Ishikawa (cell line): ENCODE measurements around the gene GALK2.

Experiments used
- CEBPB ChIP-seq: IDR thresholded peaks from 2 replicates; pipeline ENCODE4 v1.6.1; 2012
- CREB1 ChIP-seq: IDR thresholded peaks from 2 replicates; pipeline ENCODE4 v1.6.1; 2012; ENCODE audit warnings: low read depth
- EGR1 ChIP-seq: IDR thresholded peaks from 2 replicates; pipeline ENCODE4 v1.6.1; 2012
- EP300 ChIP-seq: IDR thresholded peaks from 2 replicates; pipeline ENCODE4 v1.6.1; 2012; ENCODE audit warnings: borderline replicate concordance
- FOXM1 ChIP-seq: IDR thresholded peaks from 2 replicates; pipeline ENCODE4 v1.6.1; 2012; ENCODE audit warnings: low read depth, borderline replicate concordance
- NFIC ChIP-seq: IDR thresholded peaks from 2 replicates; pipeline ENCODE4 v1.6.1; 2012
- RAD21 ChIP-seq: IDR thresholded peaks from 2 replicates; pipeline ENCODE4 v1.6.1; 2012; ENCODE audit warnings: low read depth
- TAF1 ChIP-seq: IDR thresholded peaks from 2 replicates; pipeline ENCODE4 v1.6.1; 2012; ENCODE audit warnings: low read depth, mild to moderate bottlenecking
- TCF12 ChIP-seq: IDR thresholded peaks from 2 replicates; pipeline ENCODE4 v1.6.1; 2012; ENCODE audit warnings: low read depth
- TEAD4 ChIP-seq: IDR thresholded peaks from 2 replicates; pipeline ENCODE4 v1.6.1; 2012
- YY1 ChIP-seq: IDR thresholded peaks from 2 replicates; pipeline ENCODE4 v1.6.1; 2012; ENCODE audit warnings: low read depth
- ZBTB7A ChIP-seq: IDR thresholded peaks from 2 replicates; pipeline ENCODE4 v1.6.1; 2012; ENCODE audit warnings: low read depth
- TF ChIP-seq, protein P1 (sequence below): IDR thresholded peaks from 2 replicates; pipeline ENCODE4 v1.6.1; 2012; ENCODE audit warnings: low read depth, mild to moderate bottlenecking
- TF ChIP-seq, protein P2 (sequence below): IDR thresholded peaks from 2 replicates; pipeline ENCODE4 v1.6.1; 2012
- TF ChIP-seq, protein P3 (sequence below): IDR thresholded peaks from 2 replicates; pipeline ENCODE4 v1.6.1; 2012

The GALK2 gene

DNA sequence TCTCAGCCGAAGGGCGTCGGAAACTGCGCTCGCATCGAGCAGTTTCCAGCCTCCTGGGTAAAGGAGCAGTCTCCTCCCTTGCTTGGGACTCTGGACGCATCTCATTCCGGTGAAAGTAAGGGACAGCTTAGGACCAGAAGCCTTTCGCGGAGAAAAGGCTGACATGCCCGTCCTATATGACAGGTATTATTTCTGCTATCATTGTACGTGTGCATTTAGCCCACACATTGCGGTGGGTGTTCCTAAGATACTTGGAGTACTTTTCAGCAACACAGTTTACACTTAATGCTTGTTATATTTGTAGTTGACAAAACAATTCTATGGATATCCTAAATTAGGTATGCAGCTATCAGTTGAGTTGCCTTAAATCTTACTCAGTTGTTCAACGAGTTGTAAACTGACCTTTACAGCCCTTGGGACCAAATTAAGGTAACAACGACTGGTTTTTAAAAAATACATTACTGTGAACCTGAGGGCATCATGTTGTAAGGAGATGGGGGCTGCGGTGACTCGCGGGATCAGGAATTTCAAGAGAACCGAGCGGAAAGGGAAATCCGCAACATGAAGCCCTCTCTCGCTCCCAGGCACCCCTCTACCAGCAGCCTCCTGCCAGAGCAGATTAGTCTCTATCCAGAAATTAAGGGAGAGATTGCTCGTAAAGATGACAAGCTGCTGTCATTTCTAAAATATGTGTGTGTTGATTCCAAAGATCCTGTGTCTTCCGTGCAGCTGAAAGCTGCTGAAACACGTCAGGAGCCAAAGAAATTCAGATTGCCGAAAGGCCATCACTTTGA is 14.0 kb upstream of the GALK2 start:
- TF ChIP-seq ZBTB7A (no peak), YY1 (no peak), TCF12 (no peak), NFIC (no peak), EP300 (no peak), FOXM1 (no peak), CREB1 (no peak), RAD21 (no peak), TEAD4 (no peak), CEBPB (no peak), EGR1 (no peak), TAF1 (no peak)
- TF ChIP-seq, protein P1, sequence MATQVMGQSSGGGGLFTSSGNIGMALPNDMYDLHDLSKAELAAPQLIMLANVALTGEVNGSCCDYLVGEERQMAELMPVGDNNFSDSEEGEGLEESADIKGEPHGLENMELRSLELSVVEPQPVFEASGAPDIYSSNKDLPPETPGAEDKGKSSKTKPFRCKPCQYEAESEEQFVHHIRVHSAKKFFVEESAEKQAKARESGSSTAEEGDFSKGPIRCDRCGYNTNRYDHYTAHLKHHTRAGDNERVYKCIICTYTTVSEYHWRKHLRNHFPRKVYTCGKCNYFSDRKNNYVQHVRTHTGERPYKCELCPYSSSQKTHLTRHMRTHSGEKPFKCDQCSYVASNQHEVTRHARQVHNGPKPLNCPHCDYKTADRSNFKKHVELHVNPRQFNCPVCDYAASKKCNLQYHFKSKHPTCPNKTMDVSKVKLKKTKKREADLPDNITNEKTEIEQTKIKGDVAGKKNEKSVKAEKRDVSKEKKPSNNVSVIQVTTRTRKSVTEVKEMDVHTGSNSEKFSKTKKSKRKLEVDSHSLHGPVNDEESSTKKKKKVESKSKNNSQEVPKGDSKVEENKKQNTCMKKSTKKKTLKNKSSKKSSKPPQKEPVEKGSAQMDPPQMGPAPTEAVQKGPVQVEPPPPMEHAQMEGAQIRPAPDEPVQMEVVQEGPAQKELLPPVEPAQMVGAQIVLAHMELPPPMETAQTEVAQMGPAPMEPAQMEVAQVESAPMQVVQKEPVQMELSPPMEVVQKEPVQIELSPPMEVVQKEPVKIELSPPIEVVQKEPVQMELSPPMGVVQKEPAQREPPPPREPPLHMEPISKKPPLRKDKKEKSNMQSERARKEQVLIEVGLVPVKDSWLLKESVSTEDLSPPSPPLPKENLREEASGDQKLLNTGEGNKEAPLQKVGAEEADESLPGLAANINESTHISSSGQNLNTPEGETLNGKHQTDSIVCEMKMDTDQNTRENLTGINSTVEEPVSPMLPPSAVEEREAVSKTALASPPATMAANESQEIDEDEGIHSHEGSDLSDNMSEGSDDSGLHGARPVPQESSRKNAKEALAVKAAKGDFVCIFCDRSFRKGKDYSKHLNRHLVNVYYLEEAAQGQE, result no peak
- TF ChIP-seq, protein P2, sequence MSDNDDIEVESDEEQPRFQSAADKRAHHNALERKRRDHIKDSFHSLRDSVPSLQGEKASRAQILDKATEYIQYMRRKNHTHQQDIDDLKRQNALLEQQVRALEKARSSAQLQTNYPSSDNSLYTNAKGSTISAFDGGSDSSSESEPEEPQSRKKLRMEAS, result no peak
- TF ChIP-seq, protein P3, sequence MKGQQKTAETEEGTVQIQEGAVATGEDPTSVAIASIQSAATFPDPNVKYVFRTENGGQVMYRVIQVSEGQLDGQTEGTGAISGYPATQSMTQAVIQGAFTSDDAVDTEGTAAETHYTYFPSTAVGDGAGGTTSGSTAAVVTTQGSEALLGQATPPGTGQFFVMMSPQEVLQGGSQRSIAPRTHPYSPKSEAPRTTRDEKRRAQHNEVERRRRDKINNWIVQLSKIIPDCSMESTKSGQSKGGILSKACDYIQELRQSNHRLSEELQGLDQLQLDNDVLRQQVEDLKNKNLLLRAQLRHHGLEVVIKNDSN, result no peak

DNA sequence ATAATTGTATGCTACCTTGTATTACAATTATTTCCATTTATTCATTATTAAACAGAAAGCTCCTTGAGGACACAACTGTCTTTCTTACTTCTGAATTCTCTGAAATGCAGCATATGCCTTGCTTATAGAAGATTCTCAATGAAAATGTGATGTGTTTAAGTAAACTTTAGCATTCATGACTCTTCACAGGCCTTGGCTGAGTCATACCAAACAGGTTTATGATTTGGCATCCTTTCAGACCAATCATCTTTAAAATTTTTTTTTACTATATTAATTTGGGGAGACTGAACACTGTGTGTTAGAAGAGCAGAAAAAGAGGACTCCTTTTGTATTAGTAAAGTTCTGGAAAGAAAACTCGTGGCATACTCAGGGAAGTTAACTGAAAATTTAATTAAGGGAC is 6.4 kb upstream of the GALK2 start:
- TF ChIP-seq, protein P3, result no peak
- no peak for TF ChIP-seq CEBPB

DNA sequence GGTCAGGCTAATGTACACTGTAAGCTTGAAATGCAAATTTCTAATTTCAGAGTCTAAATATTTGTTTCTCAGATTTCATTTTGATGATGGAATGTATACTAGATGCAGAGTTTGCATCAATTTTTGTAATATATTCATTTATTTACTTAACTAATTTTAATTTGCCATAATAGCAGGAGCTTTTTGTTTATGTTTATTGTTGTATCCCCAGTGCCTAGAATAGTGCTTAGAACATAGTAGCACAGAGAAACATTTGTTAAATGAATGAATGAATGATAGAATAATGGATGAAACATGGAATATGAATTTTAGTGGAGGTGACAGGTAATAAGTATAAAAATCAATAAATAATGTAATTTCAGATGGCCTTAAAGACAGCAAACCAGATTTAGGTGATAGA is 5.2 kb upstream of the GALK2 start:
- TF ChIP-seq ZBTB7A, result no peak
- TF ChIP-seq, protein P1, result no peak

DNA sequence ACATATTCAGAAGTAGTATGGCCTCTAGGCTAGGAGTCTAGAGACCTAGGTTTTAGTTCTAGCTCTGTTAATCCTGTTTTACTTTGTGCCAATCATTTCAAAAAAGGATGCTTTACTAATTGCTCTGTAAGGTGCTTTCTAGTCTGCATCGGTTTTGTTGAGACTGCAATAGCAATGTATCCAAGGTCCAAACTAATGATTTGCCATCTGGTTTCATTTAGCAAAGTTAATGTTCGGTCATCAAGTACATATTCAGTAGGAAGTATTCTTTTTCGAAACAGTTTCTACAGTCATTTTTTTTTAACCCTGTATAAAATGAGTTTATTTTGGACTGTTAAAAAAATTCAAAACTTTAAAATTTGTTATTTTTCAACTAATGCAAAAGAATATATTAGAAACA is 2.0 kb upstream of the GALK2 start:
- no peak for TF ChIP-seq ZBTB7A
- TF ChIP-seq, protein P2, result no peak
- TF ChIP-seq RAD21, result no peak
- TF ChIP-seq, protein P3, result no peak
- TF ChIP-seq NFIC, result no peak
- TF ChIP-seq FOXM1, result no peak
- no peak for TF ChIP-seq TCF12

DNA sequence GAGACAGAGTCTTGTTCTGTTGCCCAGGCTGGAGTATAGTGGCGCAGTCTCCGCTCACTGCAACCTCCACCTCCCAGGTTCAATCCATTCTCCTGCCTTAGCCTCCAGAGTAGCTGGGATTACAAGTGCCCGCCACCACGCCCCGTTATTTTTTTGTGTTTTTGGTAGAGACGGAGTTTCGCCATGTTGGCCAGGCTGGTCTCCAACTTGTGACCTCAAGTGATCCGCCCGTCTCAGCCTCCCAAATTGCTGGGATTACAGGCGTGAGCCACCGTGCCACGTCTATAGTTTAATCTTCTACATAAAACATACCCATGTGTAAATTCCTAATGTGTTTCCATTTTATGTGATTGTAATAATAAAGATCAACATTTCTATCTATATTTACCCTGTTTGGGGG is 1.7 kb downstream of the GALK2 start:
- TF ChIP-seq FOXM1 (no peak), CREB1 (no peak), NFIC (no peak), RAD21 (no peak), TAF1 (no peak), ZBTB7A (no peak), TCF12 (no peak), EP300 (no peak), CEBPB (no peak), TEAD4 (no peak), YY1 (no peak), EGR1 (no peak)
- TF ChIP-seq, protein P1, result no peak
- TF ChIP-seq, protein P3, result no peak
- TF ChIP-seq, protein P2, result no peak
